GM18505 (cell line): ENCODE results near the gene AXIN1.

Source experiments
- ATAC-seq: cut with Tn5 transposase; IDR thresholded peaks from one replicate; pipeline ENCODE4 v1.9.1; 2021; ENCODE audit not compliant: unreplicated experiment
- POLR2A ChIP-seq: IDR thresholded peaks from 4 replicates; pipeline ENCODE4 v1.6.1; 2011; ENCODE audit warnings: borderline replicate concordance; ENCODE audit not compliant: insufficient read depth, insufficient read length; ENCODE audit errors: extremely low read depth

The AXIN1 gene, protein sequence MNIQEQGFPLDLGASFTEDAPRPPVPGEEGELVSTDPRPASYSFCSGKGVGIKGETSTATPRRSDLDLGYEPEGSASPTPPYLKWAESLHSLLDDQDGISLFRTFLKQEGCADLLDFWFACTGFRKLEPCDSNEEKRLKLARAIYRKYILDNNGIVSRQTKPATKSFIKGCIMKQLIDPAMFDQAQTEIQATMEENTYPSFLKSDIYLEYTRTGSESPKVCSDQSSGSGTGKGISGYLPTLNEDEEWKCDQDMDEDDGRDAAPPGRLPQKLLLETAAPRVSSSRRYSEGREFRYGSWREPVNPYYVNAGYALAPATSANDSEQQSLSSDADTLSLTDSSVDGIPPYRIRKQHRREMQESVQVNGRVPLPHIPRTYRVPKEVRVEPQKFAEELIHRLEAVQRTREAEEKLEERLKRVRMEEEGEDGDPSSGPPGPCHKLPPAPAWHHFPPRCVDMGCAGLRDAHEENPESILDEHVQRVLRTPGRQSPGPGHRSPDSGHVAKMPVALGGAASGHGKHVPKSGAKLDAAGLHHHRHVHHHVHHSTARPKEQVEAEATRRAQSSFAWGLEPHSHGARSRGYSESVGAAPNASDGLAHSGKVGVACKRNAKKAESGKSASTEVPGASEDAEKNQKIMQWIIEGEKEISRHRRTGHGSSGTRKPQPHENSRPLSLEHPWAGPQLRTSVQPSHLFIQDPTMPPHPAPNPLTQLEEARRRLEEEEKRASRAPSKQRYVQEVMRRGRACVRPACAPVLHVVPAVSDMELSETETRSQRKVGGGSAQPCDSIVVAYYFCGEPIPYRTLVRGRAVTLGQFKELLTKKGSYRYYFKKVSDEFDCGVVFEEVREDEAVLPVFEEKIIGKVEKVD

DNA sequence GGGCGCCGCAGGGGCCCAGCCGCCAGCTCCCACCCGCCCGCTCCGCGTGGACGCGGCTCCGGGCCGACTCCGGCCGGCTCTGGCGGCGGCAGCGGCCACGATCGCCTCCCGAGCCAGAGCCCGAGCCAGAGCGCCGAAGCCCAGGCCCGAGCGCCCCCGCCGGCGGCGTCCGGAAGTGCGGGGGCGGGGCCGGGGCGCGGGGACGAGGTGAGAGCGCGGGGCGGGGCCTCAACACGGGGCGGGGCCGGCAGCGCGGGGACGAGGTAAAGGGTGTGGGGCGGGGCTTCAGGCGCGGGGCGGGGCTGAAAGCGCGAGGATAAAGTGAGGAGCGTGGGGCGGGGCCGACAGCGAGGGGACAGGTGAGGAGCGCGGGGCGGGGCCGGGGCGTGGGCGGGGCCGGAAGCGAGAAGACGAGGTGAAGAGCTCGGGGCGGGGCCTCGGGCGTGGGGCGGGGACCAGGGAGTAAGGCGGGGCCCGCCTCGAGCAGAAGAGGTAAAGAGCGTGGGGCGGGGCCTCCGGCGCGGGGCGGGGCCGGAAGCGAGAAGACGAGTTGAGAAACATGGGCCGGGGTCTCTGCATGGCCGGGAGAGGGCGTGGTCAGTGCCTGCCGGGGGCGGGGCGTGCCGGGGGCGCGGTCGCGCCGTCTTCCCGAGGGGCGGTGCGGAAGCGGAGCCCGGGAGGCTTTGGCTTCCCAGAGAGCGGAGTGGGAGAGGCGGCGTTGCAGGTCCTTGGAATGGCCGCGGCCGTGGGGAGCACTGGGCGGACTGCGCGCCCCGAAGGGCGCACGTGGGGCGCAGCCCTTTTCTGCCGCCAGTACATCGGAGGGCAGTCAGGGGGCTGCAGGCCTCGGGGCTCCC lies at the start of gene AXIN1:
Gene AXIN1 (minus strand): TSS at position 177 of the 857 bp plus-strand sequence. CDS start 5,698 bp downstream, outside the sequence.
- peak; percentile 67 for TF ChIP-seq POLR2A
- ATAC-seq = peak; percentile 59

DNA sequence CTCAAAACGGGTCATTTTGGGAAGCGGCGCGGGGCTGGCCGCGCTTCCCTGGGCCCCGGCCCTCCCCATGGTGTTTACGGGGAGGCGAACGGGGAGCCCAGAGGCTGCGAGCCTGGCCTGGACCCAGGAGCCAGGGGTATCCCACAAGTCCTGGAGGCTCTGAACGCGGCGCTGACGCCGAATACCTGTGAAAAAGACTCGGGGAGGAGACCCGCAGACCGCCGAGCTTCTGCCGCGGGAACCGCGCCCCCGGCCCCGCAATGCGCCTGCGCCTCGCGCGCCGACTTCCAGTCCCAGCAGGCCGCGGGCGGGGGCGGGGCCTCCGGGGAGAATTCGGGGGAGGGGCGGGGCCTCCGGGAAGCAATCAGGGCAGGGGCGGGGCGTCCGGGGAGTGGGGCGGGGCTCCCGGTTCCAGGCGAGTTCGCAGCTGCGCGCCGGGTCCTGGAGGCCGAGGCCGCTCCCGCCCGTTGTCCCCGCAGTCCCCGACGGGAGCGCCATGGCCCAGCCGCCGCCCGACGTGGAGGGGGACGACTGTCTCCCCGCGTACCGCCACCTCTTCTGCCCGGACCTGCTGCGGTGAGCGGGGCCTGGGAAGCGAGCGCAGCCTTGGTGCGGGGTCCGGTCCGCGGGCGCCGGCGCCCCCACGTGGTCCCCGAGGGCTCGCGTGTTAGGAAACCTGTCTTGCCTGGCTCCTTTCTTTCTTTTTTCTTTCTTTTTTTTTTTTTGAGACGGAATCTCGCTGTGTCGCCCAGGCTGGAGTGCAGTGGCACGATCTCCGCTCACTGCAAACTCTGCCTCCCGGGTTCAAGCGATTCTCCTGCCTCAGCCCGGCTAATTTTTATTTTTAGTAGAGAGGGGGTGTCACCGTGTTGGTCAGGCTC lies 49.2 kb upstream of the AXIN1 start, which contains the start of gene DECR2:
Gene DECR2 (plus strand): TSS at position 418 of the 881 bp plus-strand sequence. CDS start 79 bp downstream, at position 497.
- ATAC-seq = peak; percentile 60
- peak; percentile 71 for TF ChIP-seq POLR2A

DNA sequence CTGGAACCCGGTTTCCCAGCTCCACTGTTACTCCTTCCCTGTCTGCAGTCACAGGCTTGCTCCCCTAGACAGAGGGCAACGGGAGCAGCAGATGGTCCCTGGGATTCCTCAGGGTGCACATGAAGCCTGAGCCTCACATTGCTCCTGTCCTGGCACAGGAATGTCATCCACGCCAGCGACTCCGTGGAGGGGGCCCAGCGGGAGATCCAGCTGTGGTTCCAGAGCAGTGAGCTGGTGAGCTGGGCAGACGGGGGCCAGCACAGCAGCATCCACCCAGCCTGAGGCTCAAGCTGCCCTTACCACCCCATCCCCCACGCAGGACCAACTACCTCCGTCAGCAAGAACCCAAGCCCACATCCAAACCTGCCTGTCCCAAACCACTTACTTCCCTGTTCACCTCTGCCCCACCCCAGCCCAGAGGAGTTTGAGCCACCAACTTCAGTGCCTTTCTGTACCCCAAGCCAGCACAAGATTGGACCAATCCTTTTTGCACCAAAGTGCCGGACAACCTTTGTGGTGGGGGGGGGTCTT lies 47.6 kb upstream of the AXIN1 start:
- TF ChIP-seq POLR2A = no peak
- no peak for ATAC-seq

DNA sequence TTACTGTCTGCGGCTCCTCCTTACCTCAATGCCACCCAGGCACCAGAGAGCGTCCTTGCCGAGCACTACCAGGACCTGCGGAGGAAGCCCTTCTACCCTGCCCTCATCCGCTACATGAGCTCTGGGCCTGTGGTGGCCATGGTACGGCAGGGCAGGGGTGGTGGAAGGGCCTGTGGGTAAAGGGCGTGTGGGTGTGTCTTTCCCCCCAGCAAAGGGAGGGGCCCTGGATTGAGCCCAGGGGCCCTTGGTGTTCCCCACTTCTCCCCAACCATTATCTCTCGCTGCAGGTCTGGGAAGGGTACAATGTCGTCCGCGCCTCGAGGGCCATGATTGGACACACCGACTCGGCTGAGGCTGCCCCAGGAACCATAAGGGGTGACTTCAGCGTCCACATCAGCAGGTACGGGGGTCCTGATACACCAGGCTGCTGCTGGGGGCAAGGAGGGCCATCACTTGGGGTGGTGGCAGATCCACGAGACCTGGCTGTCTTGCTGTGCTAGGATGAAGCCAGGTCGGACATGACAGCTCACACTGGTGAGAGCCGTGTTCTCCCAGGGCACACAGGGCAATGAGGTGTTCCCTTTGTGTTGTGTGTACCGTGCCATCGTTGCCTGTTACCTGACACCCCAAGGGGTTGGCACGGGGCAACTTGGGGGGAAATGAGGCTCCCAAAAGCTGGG lies 47.0 kb upstream of the AXIN1 start:
- no peak for ATAC-seq

DNA sequence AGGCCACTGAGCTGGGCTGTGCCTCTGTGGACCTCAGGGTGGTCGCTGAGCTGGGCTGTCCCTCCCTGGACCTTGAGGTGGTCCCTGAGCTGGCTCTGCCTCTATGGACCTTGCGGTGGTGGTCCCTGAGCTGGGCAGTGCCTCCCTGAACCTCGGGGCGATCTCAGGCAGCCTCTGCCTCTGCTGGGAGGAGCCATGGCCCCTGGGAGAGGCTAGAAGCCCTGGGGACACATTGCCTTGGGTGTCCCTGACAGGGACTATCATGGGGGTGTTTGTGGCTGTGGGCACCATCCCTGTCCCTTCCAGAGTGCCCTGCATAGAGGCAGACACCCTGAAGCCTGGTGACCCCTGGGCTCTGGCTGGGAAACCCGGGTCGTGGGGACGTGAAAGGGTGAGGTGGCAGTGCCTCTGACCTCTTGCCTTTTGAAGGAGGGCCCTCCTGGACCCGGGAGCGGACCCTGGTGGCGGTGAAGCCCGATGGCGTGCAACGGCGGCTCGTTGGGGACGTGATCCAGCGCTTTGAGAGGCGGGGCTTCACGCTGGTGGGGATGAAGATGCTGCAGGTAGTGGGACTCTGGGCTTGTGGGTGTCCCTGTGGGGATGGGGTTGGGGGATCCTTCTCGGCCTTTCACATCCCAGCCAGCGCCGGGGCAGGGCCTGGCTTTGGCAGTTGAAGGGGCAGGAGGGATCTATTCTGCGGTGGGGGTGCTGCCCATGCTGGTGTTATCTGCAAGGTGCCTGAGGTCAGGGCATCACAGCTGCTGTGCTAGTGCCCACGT lies 46.2 kb upstream of the AXIN1 start:
- no peak for TF ChIP-seq POLR2A
- ATAC-seq = no peak

More for the DNA sequence above, 47.0 kb upstream of the AXIN1 start:
- no peak for TF ChIP-seq POLR2A

DNA sequence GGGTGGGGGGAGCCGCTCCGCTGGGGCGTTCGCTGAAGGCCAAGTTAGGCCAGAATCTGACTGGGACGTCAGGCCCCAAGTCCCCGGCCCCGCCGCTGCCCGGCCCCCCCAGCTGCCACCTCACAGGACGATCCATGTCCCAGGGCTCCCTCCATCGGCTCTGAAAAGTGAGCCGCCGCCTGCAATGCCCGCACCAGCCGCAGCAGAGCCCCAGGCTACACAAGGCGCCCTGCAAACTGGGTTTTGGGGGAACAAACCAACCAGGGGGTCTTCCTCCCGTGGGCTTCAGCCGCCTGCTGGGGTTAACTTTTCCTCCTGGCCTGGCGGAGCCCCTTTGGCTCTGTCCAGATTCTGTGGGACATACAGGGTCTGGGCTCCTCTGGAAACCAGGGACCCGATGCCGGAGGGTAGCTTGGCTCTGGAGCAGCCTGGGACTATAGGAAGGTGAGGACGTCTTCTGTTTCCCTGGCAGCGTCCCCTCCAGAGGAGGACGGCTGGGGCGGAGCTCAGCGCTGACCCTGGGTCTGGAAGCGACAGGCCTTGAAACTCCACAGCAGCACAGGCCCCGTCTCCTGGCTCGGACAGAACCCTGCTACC lies 45.3 kb upstream of the AXIN1 start:
- no peak for TF ChIP-seq POLR2A
- no peak for ATAC-seq

DNA sequence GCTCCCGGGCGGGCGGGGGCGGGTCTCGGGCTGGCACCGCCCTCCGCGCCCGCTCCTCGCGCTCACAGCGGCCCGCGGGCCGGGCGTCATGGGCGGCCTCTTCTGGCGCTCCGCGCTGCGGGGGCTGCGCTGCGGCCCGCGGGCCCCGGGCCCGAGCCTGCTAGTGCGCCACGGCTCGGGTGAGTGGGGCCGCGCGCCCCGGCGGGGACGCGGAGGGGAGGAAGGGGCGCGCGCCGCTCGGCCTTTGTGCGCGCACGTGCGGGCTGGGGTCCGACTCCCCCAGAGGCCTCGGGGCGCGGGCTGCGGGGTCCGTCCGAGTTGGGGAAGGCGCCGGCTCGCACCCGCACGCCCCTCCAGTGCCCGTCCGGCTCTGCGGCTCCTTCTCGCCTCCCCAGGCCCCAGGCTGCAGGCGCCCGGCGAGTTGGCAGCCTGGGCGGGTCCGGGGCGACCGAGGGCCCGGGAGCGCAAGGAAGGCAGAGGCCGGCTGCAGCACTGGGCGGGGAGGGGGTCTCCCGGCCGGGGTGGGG lies 44.7 kb upstream of the AXIN1 start, which contains the start of gene NME4:
Gene NME4 (plus strand): TSS at position 65 of the 527 bp plus-strand sequence. CDS start 24 bp downstream, at position 89.
- ATAC-seq = no peak
- TF ChIP-seq POLR2A = peak; percentile 57

DNA sequence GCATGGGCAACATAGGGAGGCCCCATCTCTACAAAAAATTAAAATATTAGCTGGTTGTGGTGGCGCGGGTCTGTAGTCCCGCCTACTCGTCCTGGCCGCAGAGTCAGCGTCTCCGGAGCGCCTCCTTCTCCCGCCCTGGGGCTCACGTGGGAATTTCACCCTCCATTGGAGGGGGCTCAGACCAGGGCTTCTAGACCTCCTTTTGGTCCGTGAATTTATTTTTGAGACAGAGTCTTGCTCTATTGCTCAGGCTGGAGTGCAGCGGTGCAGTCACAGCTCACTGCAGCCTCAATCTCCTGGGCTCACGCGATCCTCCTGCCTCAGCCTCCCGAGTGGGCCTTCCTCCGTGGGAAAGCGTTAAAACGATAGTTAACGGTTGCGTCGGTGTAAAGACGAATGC lies 44.1 kb upstream of the AXIN1 start:
- no peak for ATAC-seq
- TF ChIP-seq POLR2A = no peak

DNA sequence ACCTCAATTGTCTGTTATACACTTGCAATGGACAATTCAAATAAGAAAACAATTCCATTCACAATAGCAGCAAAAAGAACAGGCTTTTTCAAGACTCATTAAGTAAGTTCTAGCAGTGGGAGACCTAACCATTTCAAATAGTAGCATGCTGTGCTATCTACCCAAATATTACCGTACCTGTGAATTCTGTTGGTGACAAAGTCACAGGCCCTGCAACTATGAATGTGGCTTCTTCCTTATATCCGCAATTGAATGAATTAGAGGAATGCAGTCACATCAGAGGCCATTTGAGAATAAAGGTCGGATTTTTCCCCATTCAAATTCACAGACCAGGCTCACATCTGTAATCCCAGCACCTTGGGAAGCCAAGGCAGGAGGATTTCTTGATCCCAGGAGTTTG lies 43.7 kb upstream of the AXIN1 start:
- TF ChIP-seq POLR2A = no peak
- no peak for ATAC-seq
